Lower lobe of right lung (tissue), 2 donors: ENCODE data around the gene RING1. TPM values are rescaled to one million over a fixed set of nuclear protein-coding genes. Genes with fewer than 3 reads are reported as not detected.

ENCODE experiments used
- ATAC-seq, 2 donors: fragments of 200-7000 bp; cut with Tn5 transposase; one replicate each; pipeline ENCODE4 v1.9.1; 2020 to 2022; ENCODE audit warnings: mild to moderate bottlenecking in 2 of 2, moderate library complexity in 2 of 2
- DNase-seq: peaks from one replicate; pipeline ENCODE4 v3.0.0-alpha.2; 2020
- H3K27ac ChIP-seq: fragments of 200-600 bp; one replicate; pipeline ENCODE4 v1.8.0; 2022
- H3K27me3 ChIP-seq: fragments of 200-600 bp; one replicate; pipeline ENCODE4 v1.8.0; 2022; ENCODE audit warnings: low read depth
- H3K36me3 ChIP-seq: fragments of 200-600 bp; one replicate; pipeline ENCODE4 v1.8.0; 2022; ENCODE audit warnings: mild to moderate bottlenecking
- H3K4me1 ChIP-seq: fragments of 200-600 bp; one replicate; pipeline ENCODE4 v1.8.0; 2022
- H3K4me3 ChIP-seq: fragments of 200-600 bp; one replicate; pipeline ENCODE4 v1.8.0; 2022; ENCODE audit warnings: mild to moderate bottlenecking
- H3K9me3 ChIP-seq: fragments of 200-600 bp; one replicate; pipeline ENCODE4 v1.8.0; 2022
- intact Hi-C: fragments of 100-400 bp; cut with DNase I; formaldehyde crosslinking; loops from one replicate; pipeline ENCODE4 v1.11.0; 2022
- total RNA-seq: library from RNA; stranded (reverse); fragmentation: NEBNext Ultra II Directional; extraction: Animal tissue kit (Norgen Biotek cat#: 25700); gene quantifications from one replicate; pipeline ENCODE4 v1.2.1, GENCODE V29; 2021
- TF ChIP-seq, protein P1 (sequence below): fragments of 200-600 bp; IDR thresholded peaks from one replicate; pipeline ENCODE4 v1.8.0; 2022; ENCODE audit warnings: antibody characterized with exemption, mild to moderate bottlenecking
- donor health status: DM: no; HTN: yes; CAD: no; lungs with severe emphysema.

The RING1 gene
- total RNA-seq, 1 donor from 2014 or later: 43.1 TPM

- Histone ChIP-seq H3K4me1 (peaks cover 53% of the 10 kb centered on the region), H3K27me3 (no peaks in the 10 kb centered on the region), H3K36me3 (peaks cover 30% of the 10 kb centered on the region), H3K9me3 (no peaks in the 10 kb centered on the region), H3K27ac (peak overlapping the region; percentile 77), H3K4me3 (peak overlapping the region; percentile 80)
- DNase-seq (no peak), ATAC-seq (no peak)
- TF ChIP-seq, protein P1, sequence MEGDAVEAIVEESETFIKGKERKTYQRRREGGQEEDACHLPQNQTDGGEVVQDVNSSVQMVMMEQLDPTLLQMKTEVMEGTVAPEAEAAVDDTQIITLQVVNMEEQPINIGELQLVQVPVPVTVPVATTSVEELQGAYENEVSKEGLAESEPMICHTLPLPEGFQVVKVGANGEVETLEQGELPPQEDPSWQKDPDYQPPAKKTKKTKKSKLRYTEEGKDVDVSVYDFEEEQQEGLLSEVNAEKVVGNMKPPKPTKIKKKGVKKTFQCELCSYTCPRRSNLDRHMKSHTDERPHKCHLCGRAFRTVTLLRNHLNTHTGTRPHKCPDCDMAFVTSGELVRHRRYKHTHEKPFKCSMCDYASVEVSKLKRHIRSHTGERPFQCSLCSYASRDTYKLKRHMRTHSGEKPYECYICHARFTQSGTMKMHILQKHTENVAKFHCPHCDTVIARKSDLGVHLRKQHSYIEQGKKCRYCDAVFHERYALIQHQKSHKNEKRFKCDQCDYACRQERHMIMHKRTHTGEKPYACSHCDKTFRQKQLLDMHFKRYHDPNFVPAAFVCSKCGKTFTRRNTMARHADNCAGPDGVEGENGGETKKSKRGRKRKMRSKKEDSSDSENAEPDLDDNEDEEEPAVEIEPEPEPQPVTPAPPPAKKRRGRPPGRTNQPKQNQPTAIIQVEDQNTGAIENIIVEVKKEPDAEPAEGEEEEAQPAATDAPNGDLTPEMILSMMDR: no peak
- intact Hi-C loops: no loop called here
These were observed 2.9 kb upstream of the RING1 start for GRCh38 chr6:33205191-33206026.

DNA sequence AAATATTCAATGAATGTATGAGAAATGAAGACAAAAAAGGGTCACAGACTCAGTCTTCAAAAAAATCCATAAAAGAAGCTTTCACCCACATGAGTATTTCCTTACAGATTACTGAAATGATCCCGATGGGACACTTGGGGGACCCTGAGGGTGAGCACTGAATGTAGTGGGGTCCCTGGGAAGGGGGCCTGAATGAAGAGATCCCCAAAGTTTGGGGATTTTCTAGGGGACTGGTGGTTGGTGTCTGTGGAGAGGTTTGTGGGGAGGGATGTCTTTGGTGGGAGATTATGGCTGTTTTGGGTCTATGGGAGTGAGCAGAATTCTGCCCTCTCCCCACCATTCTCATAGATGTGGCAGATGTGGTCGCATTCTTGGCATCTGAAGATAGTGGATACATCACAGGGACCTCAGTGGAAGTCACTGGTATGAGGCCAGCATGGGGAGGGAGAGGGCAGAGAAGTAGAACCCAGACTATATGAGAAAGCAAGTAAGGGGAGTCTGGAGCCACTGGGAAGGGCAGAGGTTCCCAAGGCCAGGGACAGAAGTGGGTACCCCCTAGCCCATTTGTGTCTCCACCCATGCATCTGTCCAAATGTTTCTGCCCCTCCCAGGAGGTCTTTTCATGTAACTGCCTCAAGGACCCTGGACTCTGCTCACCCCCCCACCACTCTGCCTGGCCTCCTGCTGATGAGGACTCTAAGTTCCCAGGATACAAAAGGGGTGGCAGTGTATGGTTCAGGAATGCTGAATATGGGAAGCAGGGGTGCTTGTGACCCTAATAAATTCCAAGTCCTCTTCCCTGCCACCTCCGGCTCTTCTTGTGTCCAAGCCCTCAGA, 2.1 kb upstream of the RING1 start:
- peaks cover 36% of the 10 kb centered on the region for H3K36me3 ChIP-seq
- H3K9me3 ChIP-seq: no peaks in the 10 kb centered on the region
- no peak overlapping the region for H3K4me3 ChIP-seq
- no peaks in the 10 kb centered on the region for H3K27me3 ChIP-seq
- ATAC-seq (no peak), DNase-seq (no peak)
- TF ChIP-seq, protein P1: no peak
- H3K27ac ChIP-seq: no peak overlapping the region
- intact Hi-C loops: no loop called here
- peaks cover 53% of the 10 kb centered on the region for H3K4me1 ChIP-seq

DNA sequence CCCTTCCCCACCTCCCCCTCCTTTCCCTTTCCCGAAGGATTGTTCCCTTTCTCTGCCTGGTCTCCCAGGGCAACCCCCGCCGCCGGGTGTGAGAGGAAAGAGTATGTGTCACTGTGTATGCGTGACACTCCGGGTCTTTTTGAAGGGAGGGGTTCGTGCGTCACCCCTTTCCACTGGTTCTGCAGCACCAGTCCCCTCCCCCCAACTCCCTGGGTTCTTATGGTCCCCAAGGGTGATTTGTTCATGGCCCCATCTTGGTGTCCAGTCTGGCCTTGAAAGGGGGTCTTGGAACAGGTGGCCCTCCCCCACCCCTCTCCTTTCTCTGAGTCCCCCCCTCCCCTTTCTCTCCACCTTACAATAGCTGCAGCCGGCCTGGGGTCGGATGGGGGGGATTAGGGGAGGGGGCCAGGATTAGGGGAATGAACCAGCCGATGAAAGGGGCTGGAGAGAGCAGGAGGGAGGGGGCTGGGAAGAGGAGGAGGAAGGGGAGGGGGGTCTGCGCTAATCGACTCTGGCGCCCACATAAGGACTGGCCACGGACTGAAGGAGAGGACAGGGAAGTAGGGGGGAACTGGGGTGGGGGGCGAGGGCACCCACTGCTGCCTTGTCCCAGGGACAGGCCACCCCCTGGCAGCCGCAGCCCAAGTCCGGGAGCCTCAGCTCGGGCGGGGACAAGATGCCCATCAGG, 1.3 kb upstream of the RING1 start:
- peaks cover 45% of the 10 kb centered on the region for H3K4me1 ChIP-seq
- H3K36me3 ChIP-seq: peaks cover 35% of the 10 kb centered on the region
- TF ChIP-seq, protein P1: no peak
- H3K4me3 ChIP-seq: peak overlapping the region; percentile 83
- no peak for DNase-seq
- H3K27ac ChIP-seq: peak overlapping the region; percentile 95
- intact Hi-C loops: no loop called here
- no peaks in the 10 kb centered on the region for H3K27me3 ChIP-seq
- ATAC-seq: no peak
- no peaks in the 10 kb centered on the region for H3K9me3 ChIP-seq

GRCh38 chr6:33207552-33208090, 679 bp upstream of the RING1 start:
- peaks cover 40% of the 10 kb centered on the region for H3K4me1 ChIP-seq
- intact Hi-C loops: no loop called here
- peak; percentile 4 to 49 for ATAC-seq
- peak overlapping the region; percentile 83 for H3K4me3 ChIP-seq
- H3K27ac ChIP-seq: peak overlapping the region; percentile 95
- DNase-seq: peak; percentile 65
- TF ChIP-seq, protein P1: no peak
- no peaks in the 10 kb centered on the region for H3K9me3 ChIP-seq
- no peaks in the 10 kb centered on the region for H3K27me3 ChIP-seq
- peaks cover 29% of the 10 kb centered on the region for H3K36me3 ChIP-seq

GRCh38 chr6:33209856-33210255, 1.6 kb downstream of the RING1 start:
- Histone ChIP-seq H3K9me3 (no peaks in the 10 kb centered on the region), H3K4me3 (no peak overlapping the region), H3K27ac (no peak overlapping the region), H3K4me1 (peaks cover 35% of the 10 kb centered on the region), H3K36me3 (peaks cover 17% of the 10 kb centered on the region), H3K27me3 (peaks cover 6% of the 10 kb centered on the region)
- TF ChIP-seq, protein P1: no peak
- no peak for DNase-seq
- no peak for ATAC-seq
- intact Hi-C loops: no loop called here
